Thoracic aorta (tissue), 2 donors: ENCODE measurements around the gene SRD5A1. TPM values are rescaled to one million over a fixed set of nuclear protein-coding genes. Genes with fewer than 3 reads are reported as not detected.

Experiments
- ATAC-seq: fragments of 150-250 bp; one replicate; pipeline ENCODE4 v1.8.0; 2017; ENCODE audit warnings: low read depth; ENCODE audit not compliant: insufficient number of reproducible peaks, low FRiP score
- DNase-seq: peaks from one replicate; pipeline ENCODE4 v3.0.0-alpha.2; 2020; ENCODE audit warnings: low spot score
- H3K27ac ChIP-seq, 2 donors: fragments of 200-600 bp; sonication (generic); 1 replicate in 1 of 2; 2 replicates in 1 of 2; pipeline ENCODE4 v1.5.1; 2016; ENCODE audit warnings: mild to moderate bottlenecking in 2 of 2, moderate library complexity in 2 of 2
- H3K27me3 ChIP-seq: fragments of 200-600 bp; sonication (generic); replicated peaks from 2 replicates; pipeline ENCODE4 v1.6.0; 2016; ENCODE audit warnings: mild to moderate bottlenecking; ENCODE audit not compliant: insufficient read depth
- H3K36me3 ChIP-seq: fragments of 200-600 bp; sonication (generic); one replicate; pipeline ENCODE4 v1.5.1; 2016
- H3K4me1 ChIP-seq, 2 donors: fragments of 200-600 bp; sonication (generic); 1 replicate in 1 of 2; 2 replicates in 1 of 2; pipeline versions ENCODE4 v1.5.1 to v1.6.0; 2016; ENCODE audit warnings: low read depth in 2 of 2, mild to moderate bottlenecking in 1 of 2; ENCODE audit not compliant: control insufficient read depth in 1 of 2
- H3K4me3 ChIP-seq: fragments of 200-600 bp; sonication (generic); 2 replicates; pipeline ENCODE4 v1.5.1; 2016; ENCODE audit warnings: mild to moderate bottlenecking
- H3K9me3 ChIP-seq: fragments of 200-600 bp; sonication (generic); 2 replicates; pipeline ENCODE4 v1.5.1; 2016
- total RNA-seq, 2 donors: library from RNA; depleted of rRNA; stranded (reverse); fragments of >200 nt; gene quantifications; one replicate each; pipeline versions ENCODE4 v1.1.0 to v1.2.3, GENCODE V29; 2016
- TF ChIP-seq, protein P1 (sequence below): fragments of 200-600 bp; sonication (generic); IDR thresholded peaks from one replicate; pipeline ENCODE4 v1.5.1; 2019; ENCODE audit warnings: antibody characterized with exemption

The SRD5A1 gene
- total RNA-seq, 2 donors from 2014 or later: 7.6 to 8.5 TPM

DNA sequence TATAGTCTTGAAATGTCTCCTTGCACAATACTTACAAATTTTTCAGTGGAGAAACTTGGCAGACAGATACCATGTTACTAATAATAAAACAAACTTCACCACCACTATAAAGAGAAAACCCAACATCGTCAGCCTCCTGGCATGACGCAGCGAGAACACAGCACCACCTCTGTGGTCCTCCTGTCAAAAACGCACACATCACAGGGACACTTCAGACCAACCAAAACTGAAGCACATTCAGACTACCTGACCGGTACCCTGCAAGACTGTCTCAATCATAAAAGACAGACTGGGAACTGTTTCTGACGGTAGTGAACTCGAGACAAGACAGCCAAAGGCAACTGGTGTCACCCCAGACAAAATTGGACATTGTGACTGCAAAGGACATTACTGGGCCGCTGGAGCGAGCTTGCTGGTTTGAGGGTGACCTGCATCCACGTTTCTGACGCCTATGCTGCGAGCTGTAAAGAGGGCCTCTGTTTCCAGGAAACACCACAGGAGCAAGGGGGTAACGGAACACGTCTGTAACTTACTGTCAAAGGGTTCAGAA lies 34.8 kb upstream of the SRD5A1 start:
- Histone ChIP-seq H3K27ac (peak overlapping the region; percentile 63 to 73), H3K4me3 (no peak overlapping the region), H3K9me3 (no peaks in the 10 kb centered on the region), H3K4me1 (peaks cover 0 to 17% of the 10 kb centered on the region in 2 donors), H3K36me3 (peaks cover 29% of the 10 kb centered on the region), H3K27me3 (no peaks in the 10 kb centered on the region)
- DNase-seq: no peak
- ATAC-seq: peak; percentile 78
- TF ChIP-seq, protein P1, sequence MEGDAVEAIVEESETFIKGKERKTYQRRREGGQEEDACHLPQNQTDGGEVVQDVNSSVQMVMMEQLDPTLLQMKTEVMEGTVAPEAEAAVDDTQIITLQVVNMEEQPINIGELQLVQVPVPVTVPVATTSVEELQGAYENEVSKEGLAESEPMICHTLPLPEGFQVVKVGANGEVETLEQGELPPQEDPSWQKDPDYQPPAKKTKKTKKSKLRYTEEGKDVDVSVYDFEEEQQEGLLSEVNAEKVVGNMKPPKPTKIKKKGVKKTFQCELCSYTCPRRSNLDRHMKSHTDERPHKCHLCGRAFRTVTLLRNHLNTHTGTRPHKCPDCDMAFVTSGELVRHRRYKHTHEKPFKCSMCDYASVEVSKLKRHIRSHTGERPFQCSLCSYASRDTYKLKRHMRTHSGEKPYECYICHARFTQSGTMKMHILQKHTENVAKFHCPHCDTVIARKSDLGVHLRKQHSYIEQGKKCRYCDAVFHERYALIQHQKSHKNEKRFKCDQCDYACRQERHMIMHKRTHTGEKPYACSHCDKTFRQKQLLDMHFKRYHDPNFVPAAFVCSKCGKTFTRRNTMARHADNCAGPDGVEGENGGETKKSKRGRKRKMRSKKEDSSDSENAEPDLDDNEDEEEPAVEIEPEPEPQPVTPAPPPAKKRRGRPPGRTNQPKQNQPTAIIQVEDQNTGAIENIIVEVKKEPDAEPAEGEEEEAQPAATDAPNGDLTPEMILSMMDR: no peak

DNA sequence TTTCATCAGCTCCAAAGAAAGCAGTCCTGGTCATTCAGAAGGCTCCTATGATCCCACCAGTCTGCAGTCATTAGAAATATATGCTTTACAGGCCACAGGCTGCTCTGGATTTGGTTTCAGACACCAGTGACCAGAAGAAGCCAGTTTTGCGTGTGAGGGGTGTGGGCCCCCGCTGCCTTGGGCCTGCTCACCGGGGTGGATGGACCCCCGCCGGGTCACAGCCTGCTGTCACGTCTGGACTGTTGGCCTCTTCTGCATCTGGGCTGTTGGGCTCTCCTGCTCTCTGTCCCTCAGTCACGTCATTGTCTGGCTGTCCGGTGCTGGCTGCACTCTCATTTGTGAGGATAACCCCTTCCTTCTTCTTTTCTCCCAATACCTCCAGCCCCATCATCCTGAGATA lies 33.5 kb upstream of the SRD5A1 start:
- ATAC-seq (no peak), DNase-seq (no peak)
- TF ChIP-seq, protein P1: no peak
- Histone ChIP-seq H3K36me3 (peaks cover 41% of the 10 kb centered on the region), H3K4me1 (peaks cover 0 to 17% of the 10 kb centered on the region in 2 donors), H3K27ac (no peak overlapping the region), H3K4me3 (no peak overlapping the region), H3K27me3 (no peaks in the 10 kb centered on the region), H3K9me3 (no peaks in the 10 kb centered on the region)

DNA sequence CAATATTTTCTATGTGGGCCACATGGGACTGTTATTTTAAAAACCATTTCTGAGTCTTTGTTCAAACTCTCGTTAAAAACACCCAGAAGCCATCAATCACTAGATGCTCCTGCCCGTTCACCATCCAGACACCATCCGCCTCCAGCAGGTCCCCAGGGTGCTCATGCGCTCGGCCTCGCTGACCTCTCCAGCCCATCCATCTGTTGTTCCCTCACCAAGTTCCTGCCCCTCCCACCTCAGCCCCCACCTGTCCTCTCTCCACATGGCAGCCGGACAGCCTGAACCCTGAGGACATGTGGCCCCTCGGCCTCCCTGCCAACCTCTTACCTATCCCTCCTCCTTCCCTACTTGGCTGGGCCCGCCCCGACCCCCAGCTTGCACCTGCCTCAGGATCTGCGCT lies 32.0 kb upstream of the SRD5A1 start:
- Histone ChIP-seq H3K27me3 (no peaks in the 10 kb centered on the region), H3K36me3 (peaks cover 51% of the 10 kb centered on the region), H3K4me1 (peaks cover 0 to 17% of the 10 kb centered on the region in 2 donors), H3K27ac (no peak overlapping the region), H3K9me3 (no peaks in the 10 kb centered on the region), H3K4me3 (no peak overlapping the region)
- ATAC-seq: no peak
- TF ChIP-seq, protein P1: no peak
- DNase-seq: no peak

DNA sequence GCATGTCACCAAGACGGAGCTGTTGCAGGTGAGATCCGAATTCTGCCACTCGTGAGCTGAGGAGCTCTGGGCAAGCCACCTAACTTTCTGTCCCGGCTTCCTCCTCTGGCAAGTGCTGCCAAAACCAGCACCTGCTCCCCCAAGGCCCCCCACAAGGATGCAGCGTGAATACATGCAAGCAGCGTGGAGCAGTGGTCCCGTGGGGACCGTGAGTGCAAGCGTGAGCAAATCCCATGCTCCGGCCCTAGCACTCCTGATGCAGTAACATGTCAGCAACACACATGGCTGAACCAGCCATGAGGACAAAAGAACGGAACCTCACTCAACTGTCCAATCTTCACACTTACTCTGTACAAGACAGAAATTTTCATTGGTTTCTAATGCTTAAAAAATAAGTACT lies 31.4 kb upstream of the SRD5A1 start:
- Histone ChIP-seq H3K27me3 (no peaks in the 10 kb centered on the region), H3K4me1 (peaks cover 0 to 17% of the 10 kb centered on the region in 2 donors), H3K4me3 (no peak overlapping the region), H3K9me3 (no peaks in the 10 kb centered on the region), H3K36me3 (peaks cover 54% of the 10 kb centered on the region), H3K27ac (no peak overlapping the region)
- TF ChIP-seq, protein P1: no peak
- DNase-seq (no peak), ATAC-seq (no peak)

DNA sequence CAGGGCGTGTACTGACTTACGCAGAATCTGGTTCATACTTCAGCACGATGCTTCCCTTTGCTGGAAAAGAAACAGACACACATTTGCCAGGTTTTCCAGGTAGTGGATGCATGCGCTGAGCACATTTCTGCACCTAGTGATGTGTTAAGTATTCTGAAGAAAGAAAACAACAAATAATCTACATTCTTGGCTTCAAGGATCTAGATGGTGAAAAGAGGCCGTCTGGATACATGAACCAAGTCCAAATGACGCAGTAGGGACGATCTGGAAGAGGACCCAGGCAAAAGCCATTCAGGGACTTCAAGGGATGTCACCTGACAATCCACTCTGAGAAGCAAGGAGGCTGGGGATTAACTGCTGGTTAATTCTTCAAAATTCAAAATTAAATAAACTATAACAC lies 30.8 kb upstream of the SRD5A1 start:
- H3K4me3 ChIP-seq: no peak overlapping the region
- H3K27ac ChIP-seq: no peak overlapping the region
- H3K4me1 ChIP-seq: peaks cover 0 to 15% of the 10 kb centered on the region in 2 donors
- TF ChIP-seq, protein P1: no peak
- peaks cover 60% of the 10 kb centered on the region for H3K36me3 ChIP-seq
- ATAC-seq (no peak), DNase-seq (no peak)
- no peaks in the 10 kb centered on the region for H3K27me3 ChIP-seq
- H3K9me3 ChIP-seq: no peaks in the 10 kb centered on the region
